Measurements from ENCODE around the gene SP2. TPM values are rescaled to one million over a fixed set of nuclear protein-coding genes. Genes with fewer than 3 reads are reported as not detected.

Gene SP2
- polyA plus RNA-seq, 3 donors, result 3.1 to 26.7 (median 6.8) TPM

- H3K79me2 ChIP-seq (ENCODE audit: insufficient read depth, low read length), result no peaks in the 10 kb centered on the region
- no peak overlapping the region for H3K4me3 ChIP-seq (replicated peaks in 1 of 3; ENCODE audit: low read depth in 2 of 3, low read length in 3 of 3)
- Mint-ChIP-seq H3K4me1 (peaks cover 15% of the 10 kb centered on the region), H3K27me3 (ENCODE audit: low read depth in 3 of 3) (peaks cover 7 to 19% (median 8%) of the 10 kb centered on the region in 3 donors), H3K36me3 (no peaks in the 10 kb centered on the region), H3K4me3 (no peak overlapping the region), H3K27ac (no peak overlapping the region), H3K9me3 (no peaks in the 10 kb centered on the region)
- no peak overlapping the region for H3K27ac ChIP-seq (ENCODE audit: low read depth in 1 of 2, low read length in 2 of 2)
- no peak overlapping the region for H3K4me2 ChIP-seq (replicated peaks; ENCODE audit: extremely low read depth, low read length, poor library complexity, severe bottlenecking)
- H2AFZ ChIP-seq (ENCODE audit: insufficient read depth, low read depth, low read length, poor library complexity, severe bottlenecking), result no peak overlapping the region
- no peaks in the 10 kb centered on the region for H3K9me3 ChIP-seq (replicated peaks in 1 of 2; ENCODE audit: control insufficient read depth in 1 of 2, insufficient read depth in 1 of 2, low read length in 2 of 2)
- H3K4me1 ChIP-seq (ENCODE audit: control insufficient read depth in 1 of 2, insufficient read depth in 2 of 2, low read length in 2 of 2), result peaks cover 12 to 13% of the 10 kb centered on the region in 2 donors
- DNase-seq, result no peak
- no peaks in the 10 kb centered on the region for H4K20me1 ChIP-seq (ENCODE audit: insufficient read depth, low read length)
- WGBS (ENCODE audit: insufficient coverage), result 93% methylated on average over 3 of the region's 9 CpGs
- intact Hi-C loops (cut with micrococcal nuclease), result no loop called here
- H3K9ac ChIP-seq (ENCODE audit: insufficient read depth, low read length, poor library complexity, severe bottlenecking), result no peak overlapping the region
- no peak for TF ChIP-seq CTCF (IDR thresholded peaks at IDR 0.05)
- H3K27me3 ChIP-seq (ENCODE audit: control insufficient read depth in 2 of 2, insufficient read depth in 2 of 2, low read length in 2 of 2), result no peaks in the 10 kb centered on the region
- H3K36me3 ChIP-seq (replicated peaks in 1 of 2; ENCODE audit: control insufficient read depth in 1 of 2, insufficient read depth in 2 of 2, low read length in 2 of 2), result no peaks in the 10 kb centered on the region
Observed at GRCh38 chr17:47883589-47884426, 12.2 kb upstream of the SP2 start.

- H4K20me1 ChIP-seq (ENCODE audit: insufficient read depth, low read length), result no peaks in the 10 kb centered on the region
- no peak overlapping the region for H3K4me3 ChIP-seq (replicated peaks in 1 of 3; ENCODE audit: low read depth in 2 of 3, low read length in 3 of 3)
- peaks cover 15% of the 10 kb centered on the region for H3K4me1 Mint-ChIP-seq
- H3K27ac ChIP-seq (ENCODE audit: low read depth in 1 of 2, low read length in 2 of 2), result no peak overlapping the region
- no peaks in the 10 kb centered on the region for H3K9me3 Mint-ChIP-seq
- intact Hi-C loops (cut with micrococcal nuclease), result no loop called here
- TF ChIP-seq CTCF (IDR thresholded peaks at IDR 0.05), result no peak
- H3K27me3 Mint-ChIP-seq (ENCODE audit: low read depth in 3 of 3), result peaks cover 4 to 15% (median 7%) of the 10 kb centered on the region in 3 donors
- DNase-seq, result no peak
- no peaks in the 10 kb centered on the region for H3K9me3 ChIP-seq (replicated peaks in 1 of 2; ENCODE audit: control insufficient read depth in 1 of 2, insufficient read depth in 1 of 2, low read length in 2 of 2)
- WGBS (ENCODE audit: insufficient coverage), result 83% methylated on average over 2 of the region's 5 CpGs
- no peaks in the 10 kb centered on the region for H3K36me3 Mint-ChIP-seq
- H2AFZ ChIP-seq (ENCODE audit: insufficient read depth, low read depth, low read length, poor library complexity, severe bottlenecking), result no peak overlapping the region
- H3K4me1 ChIP-seq (ENCODE audit: control insufficient read depth in 1 of 2, insufficient read depth in 2 of 2, low read length in 2 of 2), result peaks cover 12 to 13% of the 10 kb centered on the region in 2 donors
- no peak overlapping the region for H3K4me2 ChIP-seq (replicated peaks; ENCODE audit: extremely low read depth, low read length, poor library complexity, severe bottlenecking)
- H3K9ac ChIP-seq (ENCODE audit: insufficient read depth, low read length, poor library complexity, severe bottlenecking), result no peak overlapping the region
- no peak overlapping the region for H3K27ac Mint-ChIP-seq
- H3K36me3 ChIP-seq (replicated peaks in 1 of 2; ENCODE audit: control insufficient read depth in 1 of 2, insufficient read depth in 2 of 2, low read length in 2 of 2), result no peaks in the 10 kb centered on the region
- no peaks in the 10 kb centered on the region for H3K27me3 ChIP-seq (ENCODE audit: control insufficient read depth in 2 of 2, insufficient read depth in 2 of 2, low read length in 2 of 2)
- H3K4me3 Mint-ChIP-seq, result no peak overlapping the region
- no peaks in the 10 kb centered on the region for H3K79me2 ChIP-seq (ENCODE audit: insufficient read depth, low read length)
Observed at GRCh38 chr17:47884427-47884740, 11.7 kb upstream of the SP2 start.
